Bronchial epithelial cell (primary cell): Measurements from ENCODE around the gene AGBL1. TPM values are rescaled to one million over a fixed set of nuclear protein-coding genes. Genes with fewer than 3 reads are reported as not detected.

ENCODE experiments used
- DNase-seq: peaks from one replicate; pipeline ENCODE4 v3.0.0-alpha.2; 2010; ENCODE audit warnings: low read depth
- FAIRE-seq: peaks from 2 replicates; lab custom pipeline; 2011; peaks lifted over from hg19 to GRCh38; lab: Jason Lieb, UNC
- H3K27me3 ChIP-seq: 2 replicates; pipeline ENCODE4 v1.5.1; 2011; ENCODE audit warnings: low read length; ENCODE audit not compliant: control insufficient read depth, insufficient read depth
- H3K36me3 ChIP-seq: 2 replicates; pipeline ENCODE4 v1.5.1; 2011; ENCODE audit warnings: low read length; ENCODE audit not compliant: control insufficient read depth, insufficient read depth
- H3K4me3 ChIP-seq: 2 replicates; pipeline ENCODE4 v1.5.1; 2011; ENCODE audit warnings: mild to moderate bottlenecking, low read depth, low read length, control low read depth
- CTCF ChIP-seq: IDR thresholded peaks from 2 replicates; pipeline ENCODE4 v1.5.1; 2011; ENCODE audit warnings: mild to moderate bottlenecking, moderate library complexity, low read length, control low read depth, inconsistent platforms; ENCODE audit not compliant: insufficient read depth, severe bottlenecking
- total RNA-seq: library from RNA; depleted of rRNA; stranded (reverse); fragments of >200 nt; gene quantifications from 2 replicates; pipeline ENCODE4 v1.2.1, GENCODE V29; 2014

Gene AGBL1
- total RNA-seq, 1 donor from 2014 or later, result not detected

- no peaks in the 10 kb centered on the region for H3K27me3 ChIP-seq
- no peaks in the 10 kb centered on the region for H3K36me3 ChIP-seq
- TF ChIP-seq CTCF, result no peak
- DNase-seq (no peak), FAIRE-seq (no peak)
- no peak overlapping the region for H3K4me3 ChIP-seq
These were observed 540.5 kb downstream of the AGBL1 start for GRCh38 chr15:86620157-86620556.

- no peaks in the 10 kb centered on the region for H3K36me3 ChIP-seq
- TF ChIP-seq CTCF, result no peak
- FAIRE-seq (no peak), DNase-seq (no peak)
- no peaks in the 10 kb centered on the region for H3K27me3 ChIP-seq
- H3K4me3 ChIP-seq, result no peak overlapping the region
These were observed 541.1 kb downstream of the AGBL1 start for GRCh38 chr15:86620641-86621349.

GRCh38 chr15:86623236-86623635 is 543.6 kb downstream of the AGBL1 start:
- no peaks in the 10 kb centered on the region for H3K36me3 ChIP-seq
- no peak for FAIRE-seq
- H3K4me3 ChIP-seq, result no peak overlapping the region
- no peak for DNase-seq
- H3K27me3 ChIP-seq, result no peaks in the 10 kb centered on the region
- no peak for TF ChIP-seq CTCF

- Histone ChIP-seq H3K4me3 (no peak overlapping the region), H3K36me3 (no peaks in the 10 kb centered on the region), H3K27me3 (no peaks in the 10 kb centered on the region)
- DNase-seq, result peak; percentile 92
- TF ChIP-seq CTCF, result peak; percentile 79
- peak; percentile 99 for FAIRE-seq
These were observed 544.8 kb downstream of the AGBL1 start for GRCh38 chr15:86624261-86625036.

GRCh38 chr15:86629409-86630356 is 550.0 kb downstream of the AGBL1 start:
- no peak for TF ChIP-seq CTCF
- no peak for FAIRE-seq

More at GRCh38 chr15:86629409-86630356, 550.0 kb downstream of the AGBL1 start:
- peak; percentile 30 for DNase-seq
- Histone ChIP-seq H3K4me3 (no peak overlapping the region), H3K27me3 (no peaks in the 10 kb centered on the region), H3K36me3 (no peaks in the 10 kb centered on the region)
